Fibroblast of mammary gland (primary cell): ENCODE results near the gene CREBL2.
"Not testable (repeated sequence)": the region's sequence is repeated elsewhere in the genome, so short reads cannot be mapped to it uniquely, and the experiment has no call there.

ENCODE experiments used
- DNase-seq: peaks from one replicate; pipeline ENCODE4 v3.0.0-alpha.2; 2010; ENCODE audit warnings: low read depth
- H3K4me3 ChIP-seq: 2 replicates; pipeline ENCODE4 v1.5.1; 2011; ENCODE audit warnings: low read depth, mild to moderate bottlenecking, low read length, moderate library complexity; ENCODE audit not compliant: control insufficient read depth
- TF ChIP-seq, protein P1 (sequence below): conservative IDR thresholded peaks from 2 replicates; pipeline ENCODE4 v1.5.1; 2011; ENCODE audit warnings: low read depth, low read length, inconsistent platforms; ENCODE audit not compliant: control insufficient read depth, insufficient read depth

The CREBL2 gene

DNA sequence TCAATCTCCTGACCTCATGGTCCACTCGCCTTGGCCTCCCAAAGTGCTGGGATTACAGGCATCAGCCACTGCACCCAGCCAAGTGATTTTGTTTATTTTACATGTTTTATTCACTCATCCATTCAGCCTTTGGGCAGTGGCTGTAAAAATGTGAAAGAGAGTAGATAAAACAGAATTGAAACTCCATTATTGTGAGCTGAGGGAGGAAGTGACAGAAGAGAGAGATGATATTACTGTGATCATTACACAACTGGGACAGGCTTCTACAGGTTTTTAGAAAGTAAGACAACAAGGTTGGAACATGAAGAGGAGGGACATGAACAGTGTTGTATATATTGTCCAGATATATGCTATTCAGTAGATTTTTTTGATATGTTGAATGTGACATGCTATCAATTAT, 25.0 kb downstream of the CREBL2 start:
- no peak overlapping the region for H3K4me3 ChIP-seq
- TF ChIP-seq, protein P1, sequence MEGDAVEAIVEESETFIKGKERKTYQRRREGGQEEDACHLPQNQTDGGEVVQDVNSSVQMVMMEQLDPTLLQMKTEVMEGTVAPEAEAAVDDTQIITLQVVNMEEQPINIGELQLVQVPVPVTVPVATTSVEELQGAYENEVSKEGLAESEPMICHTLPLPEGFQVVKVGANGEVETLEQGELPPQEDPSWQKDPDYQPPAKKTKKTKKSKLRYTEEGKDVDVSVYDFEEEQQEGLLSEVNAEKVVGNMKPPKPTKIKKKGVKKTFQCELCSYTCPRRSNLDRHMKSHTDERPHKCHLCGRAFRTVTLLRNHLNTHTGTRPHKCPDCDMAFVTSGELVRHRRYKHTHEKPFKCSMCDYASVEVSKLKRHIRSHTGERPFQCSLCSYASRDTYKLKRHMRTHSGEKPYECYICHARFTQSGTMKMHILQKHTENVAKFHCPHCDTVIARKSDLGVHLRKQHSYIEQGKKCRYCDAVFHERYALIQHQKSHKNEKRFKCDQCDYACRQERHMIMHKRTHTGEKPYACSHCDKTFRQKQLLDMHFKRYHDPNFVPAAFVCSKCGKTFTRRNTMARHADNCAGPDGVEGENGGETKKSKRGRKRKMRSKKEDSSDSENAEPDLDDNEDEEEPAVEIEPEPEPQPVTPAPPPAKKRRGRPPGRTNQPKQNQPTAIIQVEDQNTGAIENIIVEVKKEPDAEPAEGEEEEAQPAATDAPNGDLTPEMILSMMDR: no peak
- DNase-seq: no peak

DNA sequence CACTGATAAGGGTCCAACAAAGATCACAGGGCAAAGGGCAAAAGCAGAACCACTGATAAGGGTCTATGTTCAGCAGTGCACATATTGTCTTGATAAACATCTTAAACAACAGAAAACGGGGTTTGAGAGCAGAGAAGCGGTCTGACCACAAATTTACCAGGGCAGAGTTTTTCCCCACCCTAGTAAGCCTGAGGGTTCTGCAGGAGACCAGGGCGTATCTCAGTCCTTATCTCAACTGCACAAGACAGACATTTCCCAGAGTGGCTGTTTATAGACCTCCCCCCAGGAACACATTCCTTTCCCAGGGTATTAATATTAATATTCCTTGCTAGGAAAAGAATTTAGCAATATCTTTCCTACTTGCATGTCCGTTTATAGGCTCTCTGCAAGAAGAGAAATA, 28.3 kb downstream of the CREBL2 start:
- H3K4me3 ChIP-seq, DNase-seq: not testable (repeated sequence)

DNA sequence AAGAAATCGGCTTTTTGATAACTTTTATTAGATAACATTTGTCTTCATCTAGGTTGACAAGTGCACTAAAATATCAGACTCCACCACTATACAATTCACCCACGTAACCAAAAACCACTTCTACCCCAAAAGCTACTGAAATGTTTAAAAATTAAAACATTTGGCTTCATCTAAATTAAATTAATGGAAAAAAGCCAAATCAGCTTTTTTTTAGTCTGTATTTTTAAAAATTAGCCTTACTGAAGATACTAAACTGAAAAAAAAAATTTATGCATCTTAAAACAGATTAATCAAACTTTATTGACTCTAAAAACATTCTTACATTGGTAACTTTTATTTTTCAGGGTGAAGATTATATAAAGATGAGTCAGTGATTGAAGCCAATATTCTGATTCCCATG, 30.0 kb downstream of the CREBL2 start:
- H3K4me3 ChIP-seq: no peak overlapping the region
- no peak for DNase-seq
- TF ChIP-seq, protein P1: no peak

DNA sequence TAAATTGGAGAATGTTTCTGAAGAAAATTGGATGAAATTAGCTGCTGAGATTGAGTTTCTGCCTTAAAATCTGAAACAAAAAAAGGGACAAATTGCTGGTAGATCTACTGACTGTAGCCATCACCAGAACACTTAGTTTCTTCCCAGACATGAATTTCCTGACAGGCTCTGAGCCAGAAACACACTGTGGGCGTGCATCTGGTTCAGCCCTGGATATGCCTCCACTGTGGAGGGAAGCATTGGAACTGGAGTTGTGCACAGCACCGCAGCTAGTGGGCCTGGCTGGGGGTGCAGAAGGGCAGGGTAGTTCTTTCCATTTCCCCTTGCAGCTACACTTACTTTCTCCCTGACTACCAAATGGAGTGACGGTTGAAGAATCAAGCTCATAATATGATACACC, 31.2 kb downstream of the CREBL2 start:
- H3K4me3 ChIP-seq: no peak overlapping the region
- TF ChIP-seq, protein P1: no peak
- no peak for DNase-seq

DNA sequence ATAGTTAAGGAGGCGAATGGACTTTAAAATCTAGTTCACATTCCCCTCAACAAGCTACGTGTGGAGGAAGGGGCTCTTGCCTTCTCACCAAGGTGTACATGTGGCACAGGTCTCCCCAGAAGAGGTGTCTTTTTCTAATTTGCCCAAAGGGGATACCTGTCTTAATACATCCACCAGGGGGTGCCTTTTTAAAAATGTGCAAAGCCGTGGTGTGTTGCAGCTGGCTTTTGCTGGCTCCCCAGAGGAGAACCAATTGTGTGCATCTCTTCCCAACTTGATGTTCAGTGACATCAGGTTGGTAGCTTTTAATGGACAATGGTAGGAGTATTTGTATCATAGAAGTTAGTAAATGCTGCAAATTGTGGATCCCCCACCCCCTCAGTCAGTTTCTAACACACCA, 33.8 kb downstream of the CREBL2 start:
- TF ChIP-seq, protein P1: peak; percentile 54
- peak; percentile 52 for DNase-seq
- no peak overlapping the region for H3K4me3 ChIP-seq

DNA sequence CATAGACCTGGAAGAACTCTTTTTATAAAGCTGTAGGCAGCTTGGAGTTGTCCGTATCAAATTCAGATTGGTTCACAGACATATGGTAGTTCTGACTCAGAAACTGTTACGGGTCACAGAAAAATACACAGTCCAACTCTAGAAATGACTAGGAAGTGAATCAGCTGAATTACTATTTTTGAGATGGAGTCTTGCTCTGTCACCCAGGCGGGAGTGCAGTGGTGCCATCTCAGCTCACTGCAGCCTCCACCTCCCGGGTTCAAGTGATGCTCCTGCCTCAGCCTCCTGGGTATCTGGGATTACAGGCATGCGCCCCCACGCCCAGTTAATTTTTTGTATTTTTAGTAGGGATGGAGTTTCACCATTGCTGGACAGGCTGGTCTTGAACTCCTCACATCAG, 34.3 kb downstream of the CREBL2 start:
- DNase-seq: peak; percentile 88
- not testable (repeated sequence) for H3K4me3 ChIP-seq

DNA sequence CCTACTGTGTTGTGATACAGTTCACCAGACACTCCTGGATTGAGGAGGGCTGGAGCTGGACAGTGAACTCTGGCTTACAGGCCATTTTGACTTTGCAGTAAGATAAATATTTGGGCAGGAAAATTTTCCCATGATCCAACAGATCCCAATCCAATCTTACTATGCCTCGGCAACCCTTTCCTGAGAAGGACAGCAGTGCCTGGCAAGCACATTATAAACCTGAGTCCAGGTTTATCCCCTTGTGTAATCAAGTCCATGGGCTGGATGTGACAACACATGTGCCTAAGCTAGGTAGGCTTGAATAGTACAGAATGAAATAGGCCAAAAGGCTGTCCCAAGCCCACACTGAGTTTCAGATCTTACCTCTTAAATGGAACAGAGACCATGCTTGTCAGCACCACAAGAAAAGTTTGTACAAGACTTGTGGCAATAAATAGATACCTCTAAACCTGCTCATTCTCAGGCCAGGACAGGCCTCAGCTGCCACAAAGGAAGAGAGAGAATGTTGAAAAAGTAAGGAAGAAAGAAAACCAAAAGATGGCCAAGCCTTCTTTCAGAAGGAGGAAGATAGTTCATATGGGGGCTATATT, 34.9 kb downstream of the CREBL2 start:
- no peak for DNase-seq
- H3K4me3 ChIP-seq: no peak overlapping the region
- TF ChIP-seq, protein P1: no peak

DNA sequence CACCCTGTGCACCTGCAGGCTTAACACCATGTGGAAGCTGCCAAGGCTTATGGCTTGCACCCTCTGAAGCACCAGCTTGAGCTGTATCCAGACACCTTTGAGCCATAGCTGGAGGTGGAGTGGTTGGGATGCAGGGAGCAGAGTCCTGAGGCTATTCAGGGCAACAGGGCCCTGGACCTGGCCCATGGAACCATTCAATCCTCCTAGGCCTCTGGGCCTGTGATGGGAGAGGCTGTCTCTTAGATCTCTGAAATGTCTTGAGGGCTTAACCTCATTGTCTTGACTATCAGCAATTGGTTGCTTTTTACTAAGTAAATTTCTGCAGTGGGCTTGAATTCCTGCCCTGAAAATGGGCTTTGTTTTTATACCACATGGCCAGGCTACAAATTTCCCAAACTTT, 36.6 kb downstream of the CREBL2 start:
- TF ChIP-seq, protein P1: no peak
- no peak overlapping the region for H3K4me3 ChIP-seq
- DNase-seq: no peak
